HepG2 (cell line): ENCODE results near the gene ZNF491. TPM values are rescaled to one million over a fixed set of nuclear protein-coding genes. Genes with fewer than 3 reads are reported as not detected.

Experiments
- BCL6 ChIP-seq: IDR thresholded peaks from 2 replicates; pipeline ENCODE4 v1.6.1; 2016; ENCODE audit warnings: missing genetic modification reagents, missing compliant biosample characterization
- CBX1 ChIP-seq: IDR thresholded peaks from one replicate; pipeline ENCODE4 v1.6.1; 2016; ENCODE audit warnings: antibody characterized with exemption, low read depth
- GPN1 ChIP-seq: sonication (generic); formaldehyde crosslinking; IDR thresholded peaks from 2 replicates; pipeline ENCODE4 v1.5.1; 2020; ENCODE audit warnings: missing genetic modification reagents, borderline replicate concordance
- GTF3A ChIP-seq: sonication (generic); formaldehyde crosslinking; conservative IDR thresholded peaks from 2 replicates; pipeline ENCODE4 v1.4.0; 2020; ENCODE audit warnings: mild to moderate bottlenecking, missing genetic modification reagents
- ISL2 ChIP-seq: sonication (generic); formaldehyde crosslinking; IDR thresholded peaks from 2 replicates; pipeline ENCODE4 v1.5.0; 2020; ENCODE audit warnings: missing genetic modification reagents
- MED1 ChIP-seq: sonication (generic); formaldehyde crosslinking; IDR thresholded peaks from 2 replicates; pipeline ENCODE4 v1.4.0; 2020; ENCODE audit warnings: missing genetic modification reagents
- MXI1 ChIP-seq: IDR thresholded peaks from 3 replicates; pipeline ENCODE4 v1.6.1; 2012; ENCODE audit warnings: low read depth, low read length, inconsistent platforms, borderline replicate concordance
- NFATC3 ChIP-seq: sonication (generic); formaldehyde crosslinking; IDR thresholded peaks from 2 replicates; pipeline ENCODE4 v1.5.1; 2020; ENCODE audit warnings: mild to moderate bottlenecking, missing genetic modification reagents
- NFIB ChIP-seq: sonication (generic); formaldehyde crosslinking; IDR thresholded peaks from 2 replicates; pipeline ENCODE4 v1.9.0; 2021; ENCODE audit warnings: missing genetic modification reagents, mild to moderate bottlenecking, borderline replicate concordance
- PHF8 ChIP-seq: sonication (generic); formaldehyde crosslinking; IDR thresholded peaks from 2 replicates; pipeline ENCODE4 v1.5.0; 2020; ENCODE audit warnings: missing genetic modification reagents
- POGZ ChIP-seq: sonication (generic); formaldehyde crosslinking; IDR thresholded peaks from 2 replicates; pipeline ENCODE4 v1.4.0; 2020; ENCODE audit warnings: mild to moderate bottlenecking, missing genetic modification reagents
- RELA ChIP-seq: sonication (generic); formaldehyde crosslinking; IDR thresholded peaks from 2 replicates; pipeline ENCODE4 v1.4.0; 2020; ENCODE audit warnings: missing genetic modification reagents
- RFX5 ChIP-seq: IDR thresholded peaks from 2 replicates; pipeline ENCODE4 v1.6.1; 2011; ENCODE audit warnings: low read depth, low read length, improper control_type of control experiment
- RXRA ChIP-seq: sonication (generic); formaldehyde crosslinking; IDR thresholded peaks from 2 replicates; pipeline ENCODE4 v1.5.1; 2020; ENCODE audit warnings: missing genetic modification reagents
- STAT6 ChIP-seq: sonication (generic); formaldehyde crosslinking; IDR thresholded peaks from 2 replicates; pipeline ENCODE4 v1.4.0; 2020; ENCODE audit warnings: missing genetic modification reagents, mild to moderate bottlenecking, borderline replicate concordance
- THAP9 ChIP-seq: sonication (generic); formaldehyde crosslinking; IDR thresholded peaks from 2 replicates; pipeline ENCODE4; 2020; ENCODE audit warnings: missing genetic modification reagents, mild to moderate bottlenecking, borderline replicate concordance
- ZBTB21 ChIP-seq: sonication (generic); formaldehyde crosslinking; IDR thresholded peaks from 2 replicates; pipeline ENCODE4 v1.4.0; 2020; ENCODE audit warnings: missing genetic modification reagents
- ZMAT5 ChIP-seq: sonication (generic); formaldehyde crosslinking; IDR thresholded peaks from 2 replicates; pipeline ENCODE4 v1.5.0; 2020; ENCODE audit warnings: mild to moderate bottlenecking, low read depth, missing genetic modification reagents, borderline replicate concordance
- ZNF567 ChIP-seq: sonication (generic); formaldehyde crosslinking; IDR thresholded peaks from 2 replicates; pipeline ENCODE4 v1.8.1; 2023; ENCODE audit warnings: mild to moderate bottlenecking, missing genetic modification reagents, borderline replicate concordance
- ZNF597 ChIP-seq: sonication (generic); formaldehyde crosslinking; IDR thresholded peaks from 2 replicates; pipeline ENCODE4 v1.5.0; 2020; ENCODE audit warnings: missing genetic modification reagents
- ZNF672 ChIP-seq: sonication (generic); formaldehyde crosslinking; IDR thresholded peaks from 2 replicates; pipeline ENCODE4 v1.8.1; 2022; ENCODE audit warnings: missing genetic modification reagents
- ZNF761 ChIP-seq: sonication (generic); formaldehyde crosslinking; conservative IDR thresholded peaks from 2 replicates; pipeline ENCODE4 v1.4.0; 2020; ENCODE audit warnings: mild to moderate bottlenecking, missing genetic modification reagents
- ZSCAN12 ChIP-seq: sonication (generic); formaldehyde crosslinking; IDR thresholded peaks from 2 replicates; pipeline ENCODE4 v1.9.0; 2021; ENCODE audit warnings: mild to moderate bottlenecking, missing genetic modification reagents
- polyA plus RNA-seq, 8 experiments: library from polyadenylated mRNA; depleted of rRNA in 3 of 8; stranded (reverse) in 7 of 8; unstranded in 1 of 8; fragments of >200 nt; fragmentation: Illumina TruSeq in 4 of 8; extraction: Trizol in 4 of 8; gene quantifications; 2 replicates each; pipeline versions ENCODE4 v1.2.1 to v1.2.3, GENCODE V29; 2011 to 2016; ENCODE audit warnings: low read depth in 4 of 8, missing spikeins in 1 of 8, mixed read lengths in 1 of 8; ENCODE audit not compliant: insufficient read depth in 1 of 8
- total RNA-seq, 5 experiments: library from RNA; depleted of rRNA; stranded (reverse); fragments of >200 nt; fragmentation: Illumina TruSeq; extraction: Trizol; gene quantifications; 2 replicates each; pipeline ENCODE4 v1.2.3, GENCODE V29; 2016; ENCODE audit warnings: low read depth in 1 of 5

The ZNF491 gene
- total and polyA plus RNA-seq, 2 of the 13 experiments (the other 11 are each of a cell fraction or from before 2014, with no cell fraction given) = 0.57 to 2.2 TPM

GRCh38 chr19:11766597-11767591, 31.4 kb upstream of the ZNF491 start, which contains the start of gene ZNF441 (continued):
- no peak for TF ChIP-seq ZNF597 (CRISPR knock-in tag)
- no peak for TF ChIP-seq RFX5
- TF ChIP-seq CBX1 = peak; percentile 19
- peak; percentile 39 for TF ChIP-seq POGZ (CRISPR knock-in tag)
- no peak for TF ChIP-seq ZBTB21 (CRISPR knock-in tag)
- TF ChIP-seq NFATC3 (CRISPR knock-in tag) = 0 out of 2 replicates have a peak, but pooled peaks have one; percentile 31
- no peak for TF ChIP-seq RELA (CRISPR knock-in tag)
- TF ChIP-seq ZMAT5 (CRISPR knock-in tag) = no peak
- TF ChIP-seq NFIB (CRISPR knock-in tag) = no peak
- TF ChIP-seq MED1 (CRISPR knock-in tag) = no peak; the same call in 1 of the 2 replicates
- no peak for TF ChIP-seq GPN1
- TF ChIP-seq PHF8 (CRISPR knock-in tag) = peak; percentile 73
- TF ChIP-seq GTF3A (CRISPR knock-in tag) = no peak
- TF ChIP-seq ZNF761 (CRISPR knock-in tag) = peak; percentile 23; the same call in 1 of the 2 replicates
- TF ChIP-seq THAP9 (CRISPR knock-in tag) = peak; percentile 32; the same call in 1 of the 2 replicates
- TF ChIP-seq ISL2 = no peak
- 0 out of 2 replicates have a peak, but pooled peaks have one; percentile 12 for TF ChIP-seq BCL6
- no peak; the same call in 1 of the 2 replicates for TF ChIP-seq STAT6 (CRISPR knock-in tag)
- TF ChIP-seq ZSCAN12 (CRISPR knock-in tag) = no peak
- TF ChIP-seq ZNF672 = no peak
- TF ChIP-seq RXRA = peak; percentile 42; the same call in 1 of the 2 replicates
- TF ChIP-seq ZNF567 (CRISPR knock-in tag) = no peak
- peak; percentile 95; the same call in 1 of the 3 replicates for TF ChIP-seq MXI1
